HepG2 (cell line): Measurements from ENCODE around the gene ZC3H13.

Experiments used
- CERS6 ChIP-seq: sonication (generic); formaldehyde crosslinking; IDR thresholded peaks from 2 replicates; pipeline ENCODE4 v1.5.0; 2020; ENCODE audit warnings: missing genetic modification reagents
- EP300 ChIP-seq, 3 experiments: sonication (generic) in 1 of 3; formaldehyde crosslinking in 1 of 3; IDR thresholded peaks; 2 replicates each; pipeline versions ENCODE4 v1.5.1 to v1.6.1; 2011 to 2020; ENCODE audit warnings: low read depth in 2 of 3, low read length in 2 of 3, borderline replicate concordance in 1 of 3, improper control_type of control experiment in 1 of 3, mild to moderate bottlenecking in 1 of 3, missing genetic modification reagents in 1 of 3, moderate library complexity in 1 of 3
- FOXA1 ChIP-seq, 2 experiments: fragments of 450-650 bp in 1 of 2; sonication (generic) in 1 of 2; formaldehyde crosslinking in 1 of 2; IDR thresholded peaks; 2 replicates each; pipeline versions ENCODE4 v1.4.0 to v1.6.1; 2016 to 2020; ENCODE audit warnings: missing genetic modification reagents in 1 of 2
- HES4 ChIP-seq: sonication (generic); formaldehyde crosslinking; IDR thresholded peaks from 2 replicates; pipeline ENCODE4 v1.9.0; 2021; ENCODE audit warnings: mild to moderate bottlenecking, missing genetic modification reagents, borderline replicate concordance
- HNRNPLL ChIP-seq: fragments of 200-400 bp; formaldehyde crosslinking; IDR thresholded peaks from 2 replicates; pipeline ENCODE4 v1.6.1; 2017; ENCODE audit warnings: mild to moderate bottlenecking, low read depth, low read length; ENCODE audit not compliant: poor library complexity, severe bottlenecking
- TCF7 ChIP-seq: sonication (generic); IDR thresholded peaks from 2 replicates; pipeline ENCODE4 v1.6.1; 2016; ENCODE audit warnings: antibody characterized with exemption, low read depth
- TFE3 ChIP-seq: IDR thresholded peaks from 2 replicates; pipeline ENCODE4 v1.6.1; 2016
- XRCC5 ChIP-seq: fragments of 200-400 bp; formaldehyde crosslinking; optimal IDR thresholded peaks from 2 replicates; pipeline ENCODE3; 2017; ENCODE audit warnings: mild to moderate bottlenecking, low read length
- ZBTB33 ChIP-seq: sonication (generic); formaldehyde crosslinking; IDR thresholded peaks from 2 replicates; pipeline ENCODE4 v1.4.0; 2020; ENCODE audit warnings: missing genetic modification reagents
- ZFP1 ChIP-seq: IDR thresholded peaks from 2 replicates; pipeline ENCODE4 v1.6.1; 2016
- ZNF577 ChIP-seq: sonication (generic); formaldehyde crosslinking; IDR thresholded peaks from 2 replicates; pipeline ENCODE4 v1.4.0; 2020; ENCODE audit warnings: mild to moderate bottlenecking, low read depth, missing genetic modification reagents, borderline replicate concordance
- ZNF790 ChIP-seq: sonication (generic); formaldehyde crosslinking; IDR thresholded peaks from 2 replicates; pipeline ENCODE4 v1.8.0; 2022; ENCODE audit warnings: missing genetic modification reagents, mild to moderate bottlenecking, borderline replicate concordance
- TF ChIP-seq, protein P1 (sequence below): sonication (generic); formaldehyde crosslinking; IDR thresholded peaks from 2 replicates; pipeline ENCODE4 v1.5.0; 2020; ENCODE audit warnings: mild to moderate bottlenecking, missing genetic modification reagents, moderate library complexity
- TF ChIP-seq, protein P2 (sequence below): sonication (generic); formaldehyde crosslinking; IDR thresholded peaks from 2 replicates; pipeline ENCODE4 v1.5.0; 2020; ENCODE audit warnings: mild to moderate bottlenecking, missing genetic modification reagents

DNA sequence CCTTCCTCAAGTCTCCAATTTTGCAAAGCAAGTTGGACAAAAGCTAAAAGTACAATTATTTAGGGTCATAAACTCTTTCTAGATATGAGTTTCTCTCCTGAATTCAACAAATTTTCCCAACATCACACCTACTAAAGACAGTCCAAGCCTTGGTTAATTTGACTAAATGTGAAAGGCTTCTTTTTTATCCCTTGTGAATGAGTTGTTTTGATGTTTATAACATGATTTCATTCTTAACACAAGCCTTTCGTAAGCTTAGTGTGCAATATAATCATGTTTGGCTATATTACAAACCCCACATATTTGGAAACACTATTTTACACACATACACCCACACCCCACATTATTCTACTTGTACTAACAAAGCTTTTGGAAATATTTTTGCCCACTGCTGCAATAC, 57.3 kb downstream of the ZC3H13 start:
- TF ChIP-seq ZNF790 (CRISPR knock-in tag) (no peak), ZBTB33 (CRISPR knock-in tag) (no peak), TFE3 (CRISPR knock-in tag) (no peak), ZNF577 (CRISPR knock-in tag) (no peak), FOXA1 (IDR thresholded peaks at IDR 0.05) (no peak), FOXA1 (CRISPR knock-in tag; IDR thresholded peaks at IDR 0.05) (no peak), HES4 (no peak), HNRNPLL (no peak), XRCC5 (no peak), EP300 (IDR thresholded peaks at IDR 0.05; ENCODE audit: low read depth in 2 of 2, low read length in 2 of 2) (no peak), EP300 (CRISPR knock-in tag; IDR thresholded peaks at IDR 0.05; ENCODE audit: borderline replicate concordance) (no peak), ZFP1 (CRISPR knock-in tag) (no peak), TCF7 (no peak), CERS6 (no peak)
- TF ChIP-seq, protein P1, sequence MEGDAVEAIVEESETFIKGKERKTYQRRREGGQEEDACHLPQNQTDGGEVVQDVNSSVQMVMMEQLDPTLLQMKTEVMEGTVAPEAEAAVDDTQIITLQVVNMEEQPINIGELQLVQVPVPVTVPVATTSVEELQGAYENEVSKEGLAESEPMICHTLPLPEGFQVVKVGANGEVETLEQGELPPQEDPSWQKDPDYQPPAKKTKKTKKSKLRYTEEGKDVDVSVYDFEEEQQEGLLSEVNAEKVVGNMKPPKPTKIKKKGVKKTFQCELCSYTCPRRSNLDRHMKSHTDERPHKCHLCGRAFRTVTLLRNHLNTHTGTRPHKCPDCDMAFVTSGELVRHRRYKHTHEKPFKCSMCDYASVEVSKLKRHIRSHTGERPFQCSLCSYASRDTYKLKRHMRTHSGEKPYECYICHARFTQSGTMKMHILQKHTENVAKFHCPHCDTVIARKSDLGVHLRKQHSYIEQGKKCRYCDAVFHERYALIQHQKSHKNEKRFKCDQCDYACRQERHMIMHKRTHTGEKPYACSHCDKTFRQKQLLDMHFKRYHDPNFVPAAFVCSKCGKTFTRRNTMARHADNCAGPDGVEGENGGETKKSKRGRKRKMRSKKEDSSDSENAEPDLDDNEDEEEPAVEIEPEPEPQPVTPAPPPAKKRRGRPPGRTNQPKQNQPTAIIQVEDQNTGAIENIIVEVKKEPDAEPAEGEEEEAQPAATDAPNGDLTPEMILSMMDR (CRISPR knock-in tag) = no peak
- TF ChIP-seq, protein P2, sequence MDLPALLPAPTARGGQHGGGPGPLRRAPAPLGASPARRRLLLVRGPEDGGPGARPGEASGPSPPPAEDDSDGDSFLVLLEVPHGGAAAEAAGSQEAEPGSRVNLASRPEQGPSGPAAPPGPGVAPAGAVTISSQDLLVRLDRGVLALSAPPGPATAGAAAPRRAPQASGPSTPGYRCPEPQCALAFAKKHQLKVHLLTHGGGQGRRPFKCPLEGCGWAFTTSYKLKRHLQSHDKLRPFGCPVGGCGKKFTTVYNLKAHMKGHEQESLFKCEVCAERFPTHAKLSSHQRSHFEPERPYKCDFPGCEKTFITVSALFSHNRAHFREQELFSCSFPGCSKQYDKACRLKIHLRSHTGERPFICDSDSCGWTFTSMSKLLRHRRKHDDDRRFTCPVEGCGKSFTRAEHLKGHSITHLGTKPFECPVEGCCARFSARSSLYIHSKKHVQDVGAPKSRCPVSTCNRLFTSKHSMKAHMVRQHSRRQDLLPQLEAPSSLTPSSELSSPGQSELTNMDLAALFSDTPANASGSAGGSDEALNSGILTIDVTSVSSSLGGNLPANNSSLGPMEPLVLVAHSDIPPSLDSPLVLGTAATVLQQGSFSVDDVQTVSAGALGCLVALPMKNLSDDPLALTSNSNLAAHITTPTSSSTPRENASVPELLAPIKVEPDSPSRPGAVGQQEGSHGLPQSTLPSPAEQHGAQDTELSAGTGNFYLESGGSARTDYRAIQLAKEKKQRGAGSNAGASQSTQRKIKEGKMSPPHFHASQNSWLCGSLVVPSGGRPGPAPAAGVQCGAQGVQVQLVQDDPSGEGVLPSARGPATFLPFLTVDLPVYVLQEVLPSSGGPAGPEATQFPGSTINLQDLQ (CRISPR knock-in tag) = no peak
